ENCODE measurements around the gene TEX29. TPM values are rescaled to one million over a fixed set of nuclear protein-coding genes. Genes with fewer than 3 reads are reported as not detected.

The TEX29 gene
- total RNA-seq, 1 donor from 2014 or later = not detected

DNA sequence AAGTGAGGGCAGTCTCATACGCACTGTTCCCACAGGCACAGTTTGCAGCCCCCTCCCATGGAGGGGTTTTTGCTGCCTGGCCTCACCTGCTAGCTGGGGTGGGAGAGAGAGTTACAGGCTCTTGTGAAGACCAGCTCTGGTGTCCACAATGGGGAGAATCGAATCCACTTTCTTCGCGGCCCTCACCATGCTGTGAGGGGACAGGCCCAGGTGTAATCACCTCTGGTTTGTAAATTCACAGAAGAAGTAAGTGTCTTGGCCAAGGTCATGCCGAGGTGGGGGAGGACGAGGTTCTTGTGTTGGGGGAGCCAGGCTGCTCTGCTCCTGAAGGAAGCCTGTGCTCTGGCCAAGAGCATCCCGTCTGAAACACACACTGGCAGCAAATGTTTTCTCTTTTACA lies 39.5 kb downstream of the TEX29 start:
- Histone ChIP-seq H3K9me3 (ENCODE audit: low read depth) (no peaks in the 10 kb centered on the region), H3F3A (ENCODE audit: low read depth) (no peaks in the 10 kb centered on the region), H3K9ac (no peak overlapping the region), H3K27ac (no peak overlapping the region), H3K27me3 (no peaks in the 10 kb centered on the region), H4K20me1 (ENCODE audit: low read depth) (no peaks in the 10 kb centered on the region), H3K4me3 (no peak overlapping the region), H3K4me1 (peaks cover 9% of the 10 kb centered on the region), H3K79me2 (ENCODE audit: low read depth) (no peaks in the 10 kb centered on the region), H3K36me3 (no peaks in the 10 kb centered on the region), H3K4me2 (no peak overlapping the region), H2AFZ (replicated peaks) (no peak overlapping the region)
- DNase-seq (ENCODE audit: low spot score) = no peak
- no peaks in the 10 kb centered on the region for H3K9me3 Mint-ChIP-seq
- peaks cover 12% of the 10 kb centered on the region for H3K4me1 Mint-ChIP-seq
- H3K27me3 Mint-ChIP-seq (ENCODE audit: insufficient read depth, low read depth) = peaks cover 5% of the 10 kb centered on the region
- no peaks in the 10 kb centered on the region for H3K36me3 Mint-ChIP-seq
- H3K4me3 Mint-ChIP-seq = no peak overlapping the region
- H3K27ac Mint-ChIP-seq = no peak overlapping the region
- TF ChIP-seq, protein P1, sequence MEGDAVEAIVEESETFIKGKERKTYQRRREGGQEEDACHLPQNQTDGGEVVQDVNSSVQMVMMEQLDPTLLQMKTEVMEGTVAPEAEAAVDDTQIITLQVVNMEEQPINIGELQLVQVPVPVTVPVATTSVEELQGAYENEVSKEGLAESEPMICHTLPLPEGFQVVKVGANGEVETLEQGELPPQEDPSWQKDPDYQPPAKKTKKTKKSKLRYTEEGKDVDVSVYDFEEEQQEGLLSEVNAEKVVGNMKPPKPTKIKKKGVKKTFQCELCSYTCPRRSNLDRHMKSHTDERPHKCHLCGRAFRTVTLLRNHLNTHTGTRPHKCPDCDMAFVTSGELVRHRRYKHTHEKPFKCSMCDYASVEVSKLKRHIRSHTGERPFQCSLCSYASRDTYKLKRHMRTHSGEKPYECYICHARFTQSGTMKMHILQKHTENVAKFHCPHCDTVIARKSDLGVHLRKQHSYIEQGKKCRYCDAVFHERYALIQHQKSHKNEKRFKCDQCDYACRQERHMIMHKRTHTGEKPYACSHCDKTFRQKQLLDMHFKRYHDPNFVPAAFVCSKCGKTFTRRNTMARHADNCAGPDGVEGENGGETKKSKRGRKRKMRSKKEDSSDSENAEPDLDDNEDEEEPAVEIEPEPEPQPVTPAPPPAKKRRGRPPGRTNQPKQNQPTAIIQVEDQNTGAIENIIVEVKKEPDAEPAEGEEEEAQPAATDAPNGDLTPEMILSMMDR (IDR thresholded peaks at IDR 0.05) = no peak
- no peak for TF ChIP-seq EZH2 (IDR thresholded peaks at IDR 0.05)
- no peak for TF ChIP-seq EZH2phosphoT487 (IDR thresholded peaks at IDR 0.05)

DNA sequence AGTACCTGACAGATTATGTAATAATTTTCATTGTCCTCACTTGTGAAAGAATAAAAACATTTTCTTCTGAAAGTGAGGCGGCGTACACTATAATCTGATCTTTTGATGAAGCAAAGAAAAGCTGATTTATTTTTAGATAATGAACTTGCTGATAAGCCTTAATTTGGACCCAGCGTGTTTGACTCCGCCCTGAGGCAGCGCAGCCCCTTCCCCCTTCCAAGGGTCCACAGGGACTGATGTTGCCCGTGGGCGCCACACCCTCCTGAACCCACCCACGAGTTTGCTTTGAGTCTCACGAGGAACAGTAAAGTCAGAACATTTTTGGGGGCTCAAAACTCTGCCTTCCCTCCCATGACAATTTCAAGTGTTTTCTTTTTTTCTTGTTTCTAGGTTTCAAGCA lies 40.0 kb downstream of the TEX29 start:
- Histone ChIP-seq H3F3A (ENCODE audit: low read depth) (no peaks in the 10 kb centered on the region), H3K27ac (no peak overlapping the region), H3K9ac (no peak overlapping the region), H3K4me3 (no peak overlapping the region), H3K36me3 (no peaks in the 10 kb centered on the region), H2AFZ (replicated peaks) (no peak overlapping the region), H3K79me2 (ENCODE audit: low read depth) (no peaks in the 10 kb centered on the region), H3K9me3 (ENCODE audit: low read depth) (no peaks in the 10 kb centered on the region), H4K20me1 (ENCODE audit: low read depth) (no peaks in the 10 kb centered on the region), H3K27me3 (no peaks in the 10 kb centered on the region), H3K4me1 (peaks cover 9% of the 10 kb centered on the region), H3K4me2 (no peak overlapping the region)
- Mint-ChIP-seq H3K9me3 (no peaks in the 10 kb centered on the region), H3K4me3 (no peak overlapping the region), H3K36me3 (no peaks in the 10 kb centered on the region), H3K4me1 (peaks cover 12% of the 10 kb centered on the region), H3K27me3 (ENCODE audit: insufficient read depth, low read depth) (peaks cover 5% of the 10 kb centered on the region), H3K27ac (no peak overlapping the region)
- DNase-seq (ENCODE audit: low spot score) = no peak
- TF ChIP-seq EZH2phosphoT487 (IDR thresholded peaks at IDR 0.05) (no peak), EZH2 (IDR thresholded peaks at IDR 0.05) (no peak)
- TF ChIP-seq, protein P1 (IDR thresholded peaks at IDR 0.05) = no peak

DNA sequence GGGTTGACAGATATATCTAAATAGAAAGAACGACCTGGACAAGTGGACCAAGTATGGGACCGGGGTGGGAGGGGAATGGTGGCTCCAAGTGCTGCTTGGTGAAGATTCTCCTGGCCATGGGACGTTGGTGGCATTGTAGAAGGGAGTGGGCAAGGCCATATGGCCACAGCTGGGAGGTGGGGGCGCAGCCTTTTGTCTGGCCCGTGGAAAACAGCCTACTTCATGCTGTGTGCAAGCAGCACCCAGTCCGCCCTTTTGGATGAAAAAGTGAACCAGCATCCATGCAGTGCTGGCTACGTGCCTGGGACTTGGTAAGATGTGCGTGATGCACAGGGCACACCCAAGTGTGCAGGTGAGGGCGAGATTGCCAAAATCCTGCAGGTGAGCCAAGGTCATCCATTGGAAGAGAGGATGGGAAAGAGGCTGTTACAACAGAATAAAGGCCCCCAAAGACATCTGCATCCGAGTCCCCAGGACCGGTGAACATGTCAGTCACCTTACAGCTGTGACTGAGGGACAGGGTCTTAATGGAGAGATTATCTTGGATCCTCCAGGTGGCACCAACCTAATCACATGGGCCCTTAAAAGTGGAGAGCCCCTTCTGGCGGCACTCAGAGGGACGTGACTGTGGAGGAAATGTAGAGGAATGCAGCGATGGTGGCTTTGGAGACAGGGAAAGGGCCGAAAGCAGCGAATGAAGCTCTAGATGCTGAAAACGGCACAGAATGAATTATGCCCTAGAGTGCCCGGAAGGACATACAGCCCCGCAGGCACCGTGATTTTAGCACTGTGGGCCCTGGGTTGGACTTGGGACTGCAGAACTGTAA lies 40.8 kb downstream of the TEX29 start:
- H3K9me3 ChIP-seq (ENCODE audit: low read depth) = no peaks in the 10 kb centered on the region
- H3K79me2 ChIP-seq (ENCODE audit: low read depth) = no peaks in the 10 kb centered on the region
- TF ChIP-seq EZH2 (IDR thresholded peaks at IDR 0.05) (no peak), EZH2phosphoT487 (IDR thresholded peaks at IDR 0.05) (no peak)
- TF ChIP-seq, protein P1 (IDR thresholded peaks at IDR 0.05) = no peak
- H3K27ac ChIP-seq = no peak overlapping the region
- Mint-ChIP-seq H3K4me1 (peaks cover 12% of the 10 kb centered on the region), H3K9me3 (no peaks in the 10 kb centered on the region), H3K4me3 (no peak overlapping the region), H3K27me3 (ENCODE audit: insufficient read depth, low read depth) (peaks cover 5% of the 10 kb centered on the region), H3K27ac (no peak overlapping the region), H3K36me3 (no peaks in the 10 kb centered on the region)
- no peaks in the 10 kb centered on the region for H3K27me3 ChIP-seq
- H2AFZ ChIP-seq (replicated peaks) = no peak overlapping the region
- H3K36me3 ChIP-seq = no peaks in the 10 kb centered on the region
- no peak for DNase-seq (ENCODE audit: low spot score)
- no peak overlapping the region for H3K4me2 ChIP-seq
- H3K4me3 ChIP-seq = no peak overlapping the region
- peaks cover 9% of the 10 kb centered on the region for H3K4me1 ChIP-seq
- H3K9ac ChIP-seq = no peak overlapping the region
- H3F3A ChIP-seq (ENCODE audit: low read depth) = no peaks in the 10 kb centered on the region
- H4K20me1 ChIP-seq (ENCODE audit: low read depth) = no peaks in the 10 kb centered on the region
